KG1 (cell line): ENCODE measurements around the gene DYNLT3.

Source experiments
- DNase-seq: peaks from one replicate; lab custom pipeline; 2025; lab: John Stamatoyannopoulos, UW

DYNLT3 gene, protein sequence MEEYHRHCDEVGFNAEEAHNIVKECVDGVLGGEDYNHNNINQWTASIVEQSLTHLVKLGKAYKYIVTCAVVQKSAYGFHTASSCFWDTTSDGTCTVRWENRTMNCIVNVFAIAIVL

DNA sequence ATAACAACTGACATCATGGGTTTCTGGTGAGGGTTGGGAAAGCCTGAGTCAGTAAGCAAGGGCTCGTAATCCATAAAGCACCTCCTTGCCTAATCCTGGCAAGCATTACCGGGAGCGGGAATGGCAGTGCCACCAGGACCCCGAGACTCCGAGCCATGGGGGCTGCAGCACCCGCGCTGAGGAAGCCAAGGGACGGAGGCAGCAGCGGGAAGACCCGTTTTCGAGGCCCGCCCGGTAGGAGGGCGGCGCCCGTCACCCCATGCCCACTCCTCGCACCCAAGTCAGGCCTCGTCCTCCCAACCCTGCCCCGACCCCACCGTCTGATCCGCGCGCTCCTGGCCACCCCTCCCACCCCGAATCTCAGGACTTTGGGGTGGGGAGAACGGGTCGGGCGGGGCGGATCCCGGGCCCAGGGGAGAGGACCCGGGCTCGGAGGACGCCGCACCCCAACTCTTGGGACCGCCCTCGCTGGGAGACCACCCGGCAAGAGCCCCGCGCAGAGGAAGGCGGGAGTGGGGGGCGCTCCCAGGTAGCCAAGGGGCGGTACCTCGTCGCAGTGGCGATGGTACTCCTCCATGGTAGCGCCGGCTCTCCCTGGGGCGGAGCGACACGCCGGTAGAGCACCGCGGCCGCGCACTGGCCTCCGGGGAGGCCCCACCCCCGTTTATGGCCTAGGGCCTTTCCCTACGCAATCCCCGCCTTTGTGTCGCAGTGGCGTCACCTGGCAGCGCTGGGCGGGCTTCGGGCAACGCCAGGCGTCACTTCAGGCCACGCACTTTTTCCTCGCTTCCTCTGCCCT is at the start of gene DYNLT3:
DYNLT3 (minus strand) TSS at position 638 of the 799 bp plus-strand sequence; CDS start at position 577, 61 bp downstream.
- DNase-seq = peak; percentile 10

DNA sequence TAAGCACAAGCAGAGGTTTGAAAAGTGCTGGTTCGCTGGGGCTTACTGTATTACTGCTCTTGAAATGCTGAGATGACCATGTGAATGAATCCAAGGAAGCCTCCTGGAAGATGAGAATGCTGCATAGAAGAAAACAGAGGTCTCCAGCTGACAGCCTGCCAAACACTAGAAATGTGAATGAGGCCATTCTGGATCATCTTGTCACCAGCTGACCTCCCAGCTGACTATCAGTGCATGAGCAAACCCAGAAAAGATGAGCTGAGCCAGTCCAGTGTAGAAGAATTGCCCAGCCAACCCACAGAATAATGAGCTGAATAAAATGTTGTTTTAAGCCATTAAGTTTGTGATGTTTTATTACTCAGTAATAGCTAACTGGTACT is 49.1 kb upstream of the DYNLT3 start:
- DNase-seq = no peak

DNA sequence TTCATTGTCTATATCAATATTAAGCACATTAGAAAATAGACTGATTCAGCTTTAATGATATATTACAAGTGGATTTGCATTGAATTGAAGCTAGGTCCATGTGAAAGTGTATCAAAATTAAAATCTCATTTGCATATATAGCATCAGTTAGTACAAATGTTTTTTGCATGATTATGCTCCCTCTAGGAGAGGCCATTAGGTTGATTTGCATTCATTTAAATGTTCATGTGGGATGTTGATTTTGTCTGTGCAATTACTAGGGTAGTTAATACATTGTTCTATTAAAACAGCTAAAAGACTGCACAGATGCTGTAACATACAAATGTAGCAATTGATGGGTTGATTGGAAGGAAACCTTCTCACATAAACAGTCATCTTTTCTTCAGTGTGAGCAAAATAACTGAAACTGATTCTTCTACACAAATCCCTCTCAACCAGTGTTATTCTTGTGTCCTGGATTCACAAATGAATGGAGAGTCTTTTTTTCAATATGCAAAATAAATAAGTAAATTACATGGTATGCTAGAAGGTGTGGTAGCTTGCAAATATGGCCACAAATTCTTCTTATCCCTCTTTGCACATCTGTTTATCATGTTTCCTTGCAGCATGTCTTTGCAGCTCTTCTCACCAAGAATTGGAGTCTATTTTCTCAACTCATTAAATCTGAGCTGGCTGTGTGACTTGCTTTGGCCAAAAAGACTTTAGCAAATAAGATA is 48.6 kb upstream of the DYNLT3 start:
- DNase-seq = no peak

DNA sequence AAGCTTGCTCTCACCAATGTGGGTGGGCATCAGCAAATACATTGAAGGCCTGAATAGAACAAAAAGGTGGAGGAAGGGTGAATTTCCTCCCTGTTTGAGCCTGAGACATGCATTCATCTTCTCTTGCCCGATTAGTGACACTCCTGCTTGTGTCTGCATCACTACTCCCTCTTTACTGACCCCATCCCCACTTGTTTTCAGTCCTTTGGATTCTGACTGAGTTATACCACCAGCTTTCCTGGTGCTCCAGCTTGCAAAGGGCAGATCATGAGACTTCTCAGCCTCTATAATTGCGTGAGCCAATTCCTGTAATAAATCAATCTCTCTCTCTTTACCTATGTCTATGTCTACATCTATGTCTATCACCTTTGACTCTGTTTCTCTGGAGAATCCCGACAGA is 47.4 kb upstream of the DYNLT3 start:
- no peak for DNase-seq

DNA sequence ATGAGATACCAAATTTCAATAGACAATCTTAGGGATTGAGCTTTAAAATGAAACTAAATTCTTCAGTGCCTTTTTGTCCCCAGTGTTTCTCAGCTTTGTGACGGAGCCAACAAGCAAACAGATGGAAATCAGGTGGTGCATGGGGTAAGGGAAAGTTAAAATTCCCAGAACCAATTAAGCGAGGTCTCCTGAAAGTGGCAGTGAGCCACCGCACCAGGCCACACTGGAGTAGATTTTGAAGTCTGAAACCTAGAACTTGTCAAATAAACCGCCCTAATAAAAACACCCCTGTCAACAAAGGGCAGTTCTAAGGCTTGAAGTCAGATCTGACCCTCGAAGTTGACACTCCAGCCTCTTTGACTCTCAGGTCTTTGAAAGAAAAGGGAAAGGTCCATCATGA is 40.6 kb upstream of the DYNLT3 start:
- no peak for DNase-seq

DNA sequence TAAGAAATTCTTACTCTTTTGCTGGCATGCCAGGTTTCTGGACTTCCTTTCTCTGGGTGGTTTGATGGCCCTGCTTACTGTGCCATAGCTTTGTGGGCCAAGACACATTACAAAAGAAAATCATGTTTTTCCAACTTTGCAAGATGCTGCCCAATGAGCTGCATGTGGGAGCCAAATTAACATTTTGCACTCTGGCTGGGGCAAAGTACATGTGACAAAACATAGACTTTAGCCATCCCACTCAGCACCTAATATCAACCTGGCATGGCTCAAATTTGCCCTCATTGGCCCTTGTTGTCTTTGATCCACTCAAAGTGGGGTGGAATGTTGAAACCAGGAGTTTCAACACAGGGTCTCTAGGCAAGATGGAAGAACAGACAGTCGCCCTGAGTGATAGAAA is 40.0 kb upstream of the DYNLT3 start:
- DNase-seq = no peak

DNA sequence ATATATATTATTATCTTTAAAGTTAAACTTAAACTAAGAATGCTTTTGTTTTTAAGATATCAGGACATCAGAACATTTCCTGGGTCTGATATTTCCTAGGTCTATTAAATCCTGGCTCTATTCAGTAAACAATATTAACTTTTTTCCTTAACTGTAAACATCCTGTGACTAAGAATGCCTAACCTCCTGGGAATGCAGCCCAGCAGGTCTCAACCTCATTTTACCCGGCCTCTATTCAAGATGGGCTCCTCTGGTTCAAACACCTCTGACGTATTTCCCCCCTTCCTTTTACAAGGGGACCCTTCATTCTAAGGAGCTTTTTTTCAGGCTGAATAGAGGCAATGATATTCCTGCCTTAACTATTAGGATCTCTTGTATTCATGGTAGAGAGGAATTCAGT is 35.8 kb upstream of the DYNLT3 start:
- no peak for DNase-seq

DNA sequence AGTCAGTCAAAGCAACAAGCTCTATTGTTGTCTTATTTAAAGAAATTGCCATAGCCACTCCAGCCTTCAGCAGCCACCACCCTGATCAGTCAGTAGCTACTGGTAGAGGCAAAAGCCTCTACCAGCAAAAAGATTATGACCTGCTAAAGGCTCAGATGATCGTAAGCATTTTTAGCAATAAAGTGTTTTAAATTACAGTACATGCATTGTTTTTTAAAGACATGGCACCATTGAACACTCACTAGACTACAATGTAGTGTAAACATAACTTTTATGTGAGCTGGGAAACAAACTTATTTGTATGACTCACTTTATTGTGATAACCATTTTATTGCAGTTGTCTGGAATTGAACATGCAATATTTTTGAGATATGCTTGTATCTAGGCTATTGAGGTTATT is 32.3 kb upstream of the DYNLT3 start:
- DNase-seq = no peak

DNA sequence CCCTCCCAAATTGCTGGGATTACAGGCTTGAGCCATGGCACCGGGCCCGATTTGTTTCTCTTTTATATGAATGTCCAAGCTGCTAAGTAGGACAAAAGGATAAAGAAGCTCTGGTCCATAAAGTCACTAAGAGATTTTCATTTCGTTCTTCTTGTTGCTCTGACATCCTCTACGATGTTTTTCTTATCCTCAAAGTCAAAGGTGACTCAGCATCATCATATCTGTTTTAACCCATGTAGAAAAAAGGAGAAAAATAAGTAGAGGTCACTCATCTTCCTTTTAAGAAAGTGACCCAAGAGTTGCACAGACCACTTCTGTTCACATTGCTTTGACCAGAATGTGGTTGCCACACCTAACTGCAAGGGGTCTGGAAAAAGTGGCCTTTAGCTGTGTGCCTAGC is 29.3 kb upstream of the DYNLT3 start:
- no peak for DNase-seq

DNA sequence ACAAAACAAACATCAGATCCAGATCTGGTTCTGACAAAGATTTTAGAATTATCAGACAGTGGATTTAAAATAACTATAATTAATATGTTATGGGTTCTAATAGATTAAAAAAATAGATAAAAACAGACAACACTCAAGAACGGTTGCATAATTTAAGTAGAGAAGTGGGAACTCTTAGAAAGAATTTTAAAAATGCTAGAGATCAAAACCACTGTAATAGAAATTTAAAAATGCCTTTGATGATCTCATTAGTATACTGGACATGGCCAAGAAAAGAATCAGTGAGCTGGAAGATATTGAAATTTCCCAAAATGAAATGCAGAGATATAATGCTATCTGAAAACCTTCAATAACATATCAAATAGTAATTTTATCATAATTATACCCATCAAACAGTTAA is 28.3 kb upstream of the DYNLT3 start:
- DNase-seq = no peak

DNA sequence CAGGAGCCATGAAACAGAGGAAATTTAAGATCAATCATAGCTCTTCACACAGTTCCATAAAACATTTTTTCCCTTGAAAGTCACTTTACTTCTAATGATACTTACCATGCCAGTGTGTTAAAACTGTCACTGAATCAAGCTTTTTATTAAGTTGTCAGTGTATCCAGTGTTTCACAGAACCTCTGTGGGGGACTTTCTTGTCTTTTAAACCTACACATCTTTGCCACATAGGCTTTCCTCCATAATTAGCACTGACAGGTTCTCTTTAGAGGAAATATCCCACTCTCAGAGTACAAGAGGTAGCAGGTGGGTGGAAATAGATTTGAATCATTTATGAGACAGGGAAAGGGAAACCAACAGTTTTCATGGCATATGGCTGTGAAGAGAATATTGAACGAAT is 25.8 kb upstream of the DYNLT3 start:
- no peak for DNase-seq

DNA sequence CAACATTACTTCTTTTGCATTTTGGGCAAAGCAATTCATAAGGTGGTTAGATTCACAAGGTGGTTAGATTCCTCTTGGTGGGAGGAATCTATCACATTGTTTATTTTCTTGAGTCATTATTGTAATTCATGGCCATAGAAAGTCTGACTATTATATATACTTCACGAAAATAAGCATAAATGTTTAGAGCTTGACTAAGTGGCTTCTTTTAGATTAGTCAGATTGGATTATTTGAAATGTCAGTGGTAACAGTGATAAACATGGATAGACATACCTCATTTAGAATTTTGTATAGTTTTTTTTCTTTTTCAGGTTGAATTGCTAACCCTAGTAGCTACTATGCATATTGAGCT is 24.9 kb upstream of the DYNLT3 start:
- no peak for DNase-seq

DNA sequence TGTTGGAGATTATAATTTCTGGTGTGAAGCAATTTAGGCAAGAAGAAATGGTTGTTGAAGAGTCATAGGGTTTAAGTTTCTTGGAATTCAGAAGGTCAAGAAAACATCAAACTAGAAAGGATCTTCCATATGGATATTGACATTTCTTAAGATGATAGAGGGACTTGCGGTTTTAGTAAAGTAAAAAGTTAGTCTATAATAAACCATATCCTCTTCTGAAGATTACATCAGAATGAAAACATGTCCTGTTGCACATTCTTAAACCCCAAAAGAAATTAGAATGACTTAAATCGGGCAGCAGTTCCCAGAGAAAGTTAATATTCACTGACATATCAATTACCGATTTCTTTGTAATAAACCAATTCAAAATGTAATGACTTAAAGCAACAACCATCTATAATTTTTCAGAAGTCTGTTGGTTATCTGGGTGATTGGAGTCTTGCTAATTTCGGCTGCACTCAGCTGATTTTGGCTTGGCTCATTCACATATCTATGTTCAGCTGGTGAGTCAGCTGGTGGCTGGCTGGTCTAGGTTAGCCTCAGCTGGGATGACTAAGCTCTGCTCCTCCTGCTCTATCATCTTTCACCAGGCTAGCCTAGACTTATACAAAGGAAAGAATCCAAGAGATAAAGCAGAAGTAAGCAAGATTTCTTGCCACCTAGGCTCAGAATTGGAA is 24.4 kb upstream of the DYNLT3 start:
- no peak for DNase-seq

DNA sequence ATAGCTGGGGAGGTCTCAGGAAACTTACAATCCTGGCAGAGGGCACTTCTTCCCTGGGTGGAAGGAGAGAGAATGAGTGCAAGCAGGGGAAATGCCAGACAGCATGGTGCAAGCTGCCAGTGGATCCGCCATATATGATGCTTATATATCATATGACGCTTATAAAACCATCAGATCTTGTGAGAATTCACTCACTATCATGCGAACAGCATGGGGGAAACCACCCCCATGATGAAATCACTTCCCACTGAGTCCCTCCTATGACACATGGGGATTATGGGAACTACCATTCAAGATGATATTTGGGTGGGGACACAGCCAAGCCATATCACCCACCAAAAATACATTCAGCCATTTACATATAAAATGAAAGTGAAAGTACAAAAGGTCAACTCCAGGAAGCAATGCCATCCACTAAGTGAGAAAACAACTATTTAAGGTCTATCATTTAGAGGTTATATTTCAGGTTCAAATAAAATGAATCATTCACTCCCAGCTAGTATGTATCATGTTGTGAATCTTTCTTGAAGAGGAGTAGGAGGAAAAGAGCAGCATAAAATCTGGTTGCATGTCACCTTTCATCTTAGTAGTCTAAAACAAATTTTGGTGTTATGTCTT is 20.3 kb upstream of the DYNLT3 start:
- no peak for DNase-seq

DNA sequence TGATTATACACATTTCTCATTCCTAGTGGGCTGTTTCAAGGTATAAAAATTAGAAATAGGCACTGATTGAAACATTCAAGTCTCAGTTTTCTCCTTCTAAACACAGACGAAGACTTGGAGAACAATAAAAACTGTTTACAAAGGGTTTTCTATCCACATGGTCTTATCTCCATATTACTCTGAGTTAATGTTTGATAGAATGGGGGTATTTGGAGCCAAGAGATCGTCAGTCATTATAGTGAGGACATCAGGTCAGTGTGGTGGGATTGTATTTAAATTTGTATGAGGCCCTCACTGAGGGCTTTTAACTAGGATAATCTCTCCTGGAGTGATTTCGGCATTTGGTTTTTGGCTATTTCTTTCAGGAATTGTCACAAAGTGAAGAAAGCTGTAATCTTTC is 16.4 kb upstream of the DYNLT3 start:
- no peak for DNase-seq

DNA sequence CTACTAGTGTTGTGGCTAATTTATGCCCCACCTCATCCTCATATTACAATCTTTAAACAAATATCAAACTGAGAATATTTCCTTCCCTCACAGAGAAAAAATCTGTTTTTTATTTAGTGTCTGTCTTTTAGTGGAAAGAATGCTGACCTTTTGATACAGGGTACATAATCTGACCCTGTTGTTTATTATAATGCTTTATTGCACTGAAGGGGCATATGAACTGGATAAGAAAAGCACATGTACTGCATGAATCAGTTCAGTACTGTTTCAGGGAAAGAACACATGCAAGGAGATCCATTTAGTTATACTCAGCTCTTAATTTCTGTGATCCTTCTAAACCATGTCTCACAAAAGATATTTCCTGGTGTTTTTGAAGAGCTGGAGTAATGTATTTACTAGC is 15.5 kb upstream of the DYNLT3 start:
- no peak for DNase-seq

DNA sequence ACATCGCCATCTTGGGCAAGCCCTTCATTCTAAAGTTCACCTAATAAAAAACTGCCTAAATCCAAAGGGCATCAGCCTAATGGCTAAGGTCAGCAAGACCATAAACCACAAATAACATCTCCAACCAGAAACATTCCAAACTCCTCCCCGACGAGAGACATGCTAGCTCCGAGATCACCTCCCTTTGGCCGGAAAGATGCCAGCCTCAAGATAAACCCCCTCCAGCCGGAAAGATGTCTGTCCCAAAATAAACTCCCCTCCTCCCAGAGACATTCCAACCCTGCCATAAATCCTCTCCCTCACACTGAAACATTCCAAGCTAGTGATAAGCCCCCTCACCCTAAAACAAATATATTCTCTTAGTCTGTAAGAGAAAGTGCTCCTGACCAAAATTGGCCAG is 13.3 kb upstream of the DYNLT3 start:
- DNase-seq = no peak

DNA sequence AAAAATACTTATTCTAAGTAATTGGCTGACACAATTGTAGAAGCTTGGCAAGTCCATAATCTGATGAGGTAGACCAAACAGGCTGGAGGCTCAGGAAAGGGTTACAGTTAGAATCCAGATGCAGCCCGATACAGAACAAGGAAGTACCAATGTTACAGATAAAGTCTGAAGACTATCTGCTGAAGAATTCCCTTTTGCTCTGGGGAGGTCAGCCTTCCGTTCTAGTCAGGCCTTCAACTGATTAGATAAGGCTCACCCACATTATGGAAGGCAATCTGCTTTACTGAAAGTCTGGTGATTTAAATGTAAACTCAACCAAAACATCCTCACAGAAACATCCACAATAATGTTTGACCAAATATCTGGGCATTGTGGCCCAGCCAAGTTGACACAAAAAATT is 7.4 kb upstream of the DYNLT3 start:
- no peak for DNase-seq

DNA sequence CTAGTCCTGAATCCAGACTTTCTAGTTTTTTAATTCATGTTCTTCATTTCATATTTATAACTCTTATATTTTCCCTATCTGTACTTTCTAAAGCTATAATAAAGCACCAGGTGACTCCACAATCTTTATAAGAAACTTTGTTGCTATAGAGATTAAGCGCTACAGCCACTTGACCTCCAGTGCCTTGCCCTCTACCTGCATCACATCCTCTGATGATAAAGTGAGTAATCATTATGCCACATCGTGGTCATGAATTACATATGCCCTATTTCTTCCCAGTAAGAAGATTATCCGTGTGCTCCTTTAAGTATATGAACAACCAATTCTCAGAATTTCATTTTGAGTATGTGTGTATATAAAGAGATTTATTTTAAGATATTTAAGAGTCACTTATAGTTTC is 6.8 kb upstream of the DYNLT3 start:
- DNase-seq = no peak

DNA sequence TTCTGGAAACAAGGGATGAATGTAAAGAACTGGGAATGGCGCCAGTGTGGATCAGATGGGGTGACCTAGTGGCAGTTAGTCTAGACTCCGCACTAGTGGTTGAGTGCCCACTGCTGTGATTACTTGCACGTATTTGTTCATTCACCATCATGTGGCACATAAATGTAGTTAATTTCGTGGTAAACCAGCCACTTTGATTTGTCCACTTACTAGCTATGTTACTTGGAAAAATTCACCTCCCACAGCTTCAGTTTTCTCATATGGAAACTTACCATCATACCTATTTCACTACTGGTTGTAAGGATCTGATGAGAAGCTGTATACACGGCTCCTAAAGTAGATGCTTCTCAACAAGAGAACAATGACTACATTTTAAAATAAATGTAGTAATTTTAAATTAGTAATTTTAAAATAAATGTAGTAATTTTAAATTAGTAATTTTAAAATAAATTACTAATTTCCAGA is 394 bp upstream of the DYNLT3 start:
- no peak for DNase-seq

DNA sequence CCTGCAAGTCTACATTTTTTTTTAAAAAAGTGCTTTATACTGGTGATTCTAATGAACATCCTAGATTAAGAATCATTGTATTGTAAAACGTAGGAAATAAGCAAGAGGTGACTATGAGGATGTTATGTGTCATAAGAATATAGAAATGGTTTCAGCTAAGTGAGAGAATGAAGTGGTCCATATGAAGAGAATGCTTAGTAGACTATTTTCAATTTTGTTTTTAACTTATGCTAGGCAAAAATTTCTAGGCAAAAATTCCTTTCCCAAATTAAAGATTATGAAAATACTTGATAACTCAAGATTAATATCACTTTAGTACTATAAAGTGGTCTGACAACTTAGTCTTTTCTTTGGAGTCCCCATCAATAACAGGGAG is 825 bp downstream of the DYNLT3 start:
- no peak for DNase-seq

DNA sequence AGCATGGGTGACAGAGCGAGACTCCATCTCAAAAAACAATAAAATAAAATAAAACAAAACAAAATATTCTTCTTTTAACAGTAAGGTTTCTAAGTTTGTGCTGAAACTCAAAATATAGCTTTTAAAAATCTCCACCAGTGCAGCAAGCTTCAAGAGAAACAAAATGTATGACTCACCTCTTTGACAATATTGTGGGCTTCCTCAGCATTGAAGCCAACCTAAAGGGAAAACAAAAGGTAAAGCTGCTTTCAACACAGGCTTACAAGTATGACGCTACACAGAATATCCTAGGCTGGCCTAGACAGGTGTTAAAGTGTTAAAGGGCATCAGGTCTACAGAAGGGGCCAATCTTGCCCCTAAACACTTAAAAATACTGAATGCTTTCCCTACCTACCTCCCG is 1.2 kb downstream of the DYNLT3 start:
- no peak for DNase-seq

DNA sequence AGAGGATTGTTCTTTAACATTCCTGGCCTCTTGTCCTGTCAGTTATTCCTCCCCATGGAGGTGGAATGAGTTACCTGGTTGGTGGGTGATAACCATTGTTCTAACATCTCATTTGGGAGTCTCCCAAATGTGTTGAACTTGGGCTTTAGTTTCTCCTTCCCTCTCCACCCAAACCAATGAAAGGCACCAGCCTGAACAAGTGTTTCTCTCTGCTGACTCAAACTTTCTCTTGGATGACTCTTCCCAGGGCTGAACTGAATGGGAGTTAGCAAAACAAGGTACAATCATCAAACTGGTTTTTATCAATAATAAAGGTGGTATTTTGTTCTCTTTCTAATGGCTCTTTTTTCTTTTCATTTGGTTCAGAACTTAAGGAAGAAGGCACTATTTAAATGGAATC is 2.7 kb downstream of the DYNLT3 start:
- DNase-seq = no peak
